ENCODE results near the gene ZBTB3.
A peak's percentile ranks its signal among the peaks of the same experiment; 100 is the strongest.
"Not testable (repeated sequence)": the region's sequence is repeated elsewhere in the genome, so short reads cannot be mapped to it uniquely, and the experiment has no call there.

ZBTB3 gene

DNA sequence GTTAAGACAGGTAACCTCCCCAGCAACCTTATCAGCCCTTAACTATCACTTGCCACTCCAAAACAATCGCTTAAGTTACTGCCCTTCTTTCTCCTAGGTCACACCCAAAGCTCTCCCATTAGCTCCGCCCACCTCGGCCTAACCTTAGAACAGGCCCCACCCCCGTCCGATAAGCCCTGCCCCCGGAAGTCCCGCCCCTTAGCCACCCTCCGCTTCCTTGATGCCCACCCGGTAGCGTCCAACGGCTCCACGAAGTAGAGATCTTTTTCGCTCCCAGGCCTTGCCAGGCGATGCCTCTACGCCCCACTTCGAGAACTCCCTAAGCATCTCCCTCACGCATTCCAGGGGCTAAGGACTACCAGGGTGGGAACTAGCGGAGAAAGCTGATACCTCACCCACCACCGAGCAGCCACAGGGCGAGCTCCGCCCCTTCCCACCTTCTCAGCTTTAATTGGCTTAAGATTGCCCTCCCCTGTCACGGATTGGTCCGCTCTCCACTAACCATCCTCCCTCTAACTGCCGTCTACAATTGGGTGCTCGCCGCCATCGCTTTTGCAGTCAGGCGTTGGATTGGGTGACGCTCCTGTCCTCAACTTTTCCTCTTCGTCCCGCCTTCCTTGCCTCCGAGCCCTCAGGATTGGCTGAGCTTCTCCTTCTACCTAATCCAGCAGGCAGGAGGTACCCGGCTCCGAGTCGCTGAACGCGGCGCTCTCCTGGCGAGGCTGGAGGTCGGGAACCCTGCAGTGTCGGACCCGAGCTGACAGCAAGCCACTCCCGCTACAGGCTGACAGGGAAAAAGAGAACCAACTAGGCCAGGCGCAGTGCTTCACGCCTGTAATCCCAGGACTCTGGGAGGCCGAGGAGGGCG, at the start of gene ZBTB3:
Gene ZBTB3 (minus strand): TSS at position 425 of the 868 bp plus-strand sequence. CDS start 496 bp downstream, outside the sequence.
- peak; percentile 94 to 100 (median 98) for DNase-seq

DNA sequence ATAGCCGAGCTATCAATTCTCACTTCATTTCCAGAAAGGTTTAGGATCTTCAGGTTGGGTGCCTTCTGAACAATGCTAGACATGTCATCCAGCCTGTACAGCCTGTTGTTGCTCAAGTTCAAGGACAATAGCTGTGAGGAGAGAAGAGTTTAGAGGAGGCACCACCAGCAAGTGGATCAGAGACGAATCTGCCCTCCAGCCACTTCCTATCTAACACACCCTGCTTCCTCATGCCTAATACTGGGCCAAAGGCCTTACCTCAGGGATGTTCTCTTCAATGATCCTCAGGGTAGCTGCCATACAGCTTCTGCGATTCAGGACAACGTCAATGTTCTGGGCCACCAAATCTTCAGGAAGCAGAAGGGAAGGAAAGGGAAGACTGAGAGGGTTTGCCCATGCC, 47.1 kb upstream of the ZBTB3 start:
- no peak for DNase-seq

DNA sequence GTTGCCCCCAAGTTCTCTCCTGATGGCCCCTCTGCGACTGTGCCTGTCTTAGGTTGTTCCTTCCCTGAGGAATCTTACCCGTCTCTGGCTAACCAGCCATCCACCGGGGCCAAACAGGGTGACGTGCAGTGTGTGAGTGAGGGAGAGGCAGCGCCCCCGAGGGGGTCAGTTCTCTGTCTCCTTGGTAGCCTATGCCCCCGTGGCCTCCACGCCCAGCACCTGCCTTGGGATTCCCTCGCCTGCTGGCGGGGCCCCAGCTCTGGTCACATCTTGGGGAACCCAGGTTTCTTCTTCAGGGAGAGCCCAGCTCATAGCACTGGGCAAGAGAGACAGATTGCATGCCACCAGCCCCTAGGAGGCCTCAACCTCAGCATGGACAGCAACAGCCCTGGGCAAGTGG, 45.5 kb upstream of the ZBTB3 start:
- no peak for DNase-seq

DNA sequence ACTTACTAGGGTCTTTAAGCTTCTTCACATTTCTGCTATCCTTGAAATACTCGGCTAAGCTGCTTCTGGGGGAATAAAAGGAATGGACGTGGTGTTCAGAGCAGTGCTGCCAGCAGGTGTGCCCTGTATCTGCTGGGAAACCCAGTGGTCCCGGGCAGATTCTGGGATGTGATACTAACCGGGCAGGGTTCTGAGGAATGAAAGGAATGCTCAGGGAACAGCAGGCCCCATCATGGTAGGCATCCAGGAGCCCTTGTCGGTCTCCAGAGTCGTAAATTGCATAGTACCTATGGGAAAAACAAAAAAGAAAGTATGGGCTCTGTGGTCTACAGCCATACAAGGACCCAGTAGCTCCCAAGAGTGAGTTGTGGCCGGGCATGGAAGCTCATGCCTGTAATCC, 42.3 kb upstream of the ZBTB3 start:
- no peak for DNase-seq

DNA sequence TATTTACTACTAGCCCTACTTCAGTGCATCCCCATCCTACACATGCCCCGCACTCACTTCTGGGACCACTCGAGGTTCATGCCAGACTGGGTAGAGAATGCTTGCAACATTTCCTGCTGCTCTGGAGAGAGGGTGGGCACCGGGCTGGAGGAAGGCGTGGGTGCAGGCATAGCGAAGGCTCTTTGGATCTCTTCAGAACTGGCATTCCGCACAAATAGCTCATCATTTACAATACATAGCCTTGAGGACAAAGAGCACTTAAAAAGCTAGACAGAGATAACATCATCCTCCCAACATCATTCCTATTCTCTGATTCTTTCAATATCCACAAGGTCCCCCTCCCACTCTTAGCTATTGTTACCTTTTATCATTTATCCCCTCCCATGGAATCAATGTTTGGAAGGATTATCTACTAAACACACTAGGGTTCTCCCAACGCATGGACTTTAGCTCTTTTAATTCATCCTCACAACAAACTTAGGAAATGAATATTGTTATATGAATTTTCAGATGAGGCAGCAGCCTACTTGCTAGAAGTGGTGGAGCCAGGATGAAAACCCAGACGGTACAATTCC, 40.3 kb upstream of the ZBTB3 start:
- DNase-seq: no peak

DNA sequence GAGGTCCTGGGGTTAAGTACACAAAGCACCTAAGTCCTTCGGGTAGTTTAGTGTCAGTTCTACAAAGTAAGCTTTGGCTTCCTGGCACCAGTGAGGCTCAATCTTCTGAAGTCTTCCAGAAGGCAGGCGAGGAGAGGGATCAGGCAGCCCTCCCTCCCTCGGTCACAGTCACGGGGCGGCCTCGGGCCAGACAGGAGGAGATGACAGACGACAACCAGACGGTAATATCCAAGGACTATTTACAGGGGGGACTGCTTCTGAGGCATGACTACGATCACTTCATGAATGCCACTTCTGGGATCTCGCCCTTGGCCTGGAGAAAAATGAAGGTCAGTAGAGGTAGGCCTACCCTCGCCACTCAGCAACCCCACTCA, 38.2 kb upstream of the ZBTB3 start:
- peak in 3 of 6 experiments; percentile 36 to 43 (median 41) for DNase-seq

DNA sequence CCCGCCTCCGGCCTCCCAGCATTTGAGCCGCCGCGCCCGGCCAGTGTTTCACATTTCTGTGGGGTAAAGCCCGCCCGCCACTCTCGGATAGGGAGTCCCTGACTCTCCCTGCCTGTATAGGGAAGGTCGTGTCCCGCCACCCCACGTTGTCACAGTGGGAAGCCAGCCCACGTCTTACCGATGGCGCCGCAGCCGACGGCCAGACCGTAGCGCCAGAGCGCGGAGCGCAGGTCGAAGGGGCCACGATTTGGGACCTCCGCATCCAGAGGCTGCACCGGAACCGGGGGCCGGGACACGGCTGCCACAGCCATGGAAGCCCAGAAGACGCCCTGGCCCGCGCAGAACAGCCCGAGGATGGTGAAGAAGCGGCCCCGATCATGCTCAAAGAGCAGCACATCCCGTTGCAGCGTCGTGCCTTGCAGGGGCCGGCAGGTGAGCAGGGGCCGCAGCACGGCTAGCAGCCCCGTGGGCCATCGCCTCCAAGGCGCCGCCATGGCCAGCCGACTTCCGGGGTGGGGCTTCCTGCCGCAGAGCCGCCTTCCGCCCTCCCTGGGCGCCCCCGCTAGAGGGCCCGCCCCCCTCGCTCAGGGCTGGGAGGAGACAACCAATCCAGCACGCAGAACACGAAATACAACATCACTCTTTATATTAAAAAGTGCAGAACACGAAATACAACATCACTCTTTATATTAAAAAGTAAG, 37.7 kb upstream of the ZBTB3 start, which contains the start of gene TMEM223:
Gene TMEM223 (minus strand): TSS at position 506 of the 701 bp plus-strand sequence. CDS start 12 bp downstream, at position 494.
- DNase-seq: peak; percentile 76 to 88 (median 82)

DNA sequence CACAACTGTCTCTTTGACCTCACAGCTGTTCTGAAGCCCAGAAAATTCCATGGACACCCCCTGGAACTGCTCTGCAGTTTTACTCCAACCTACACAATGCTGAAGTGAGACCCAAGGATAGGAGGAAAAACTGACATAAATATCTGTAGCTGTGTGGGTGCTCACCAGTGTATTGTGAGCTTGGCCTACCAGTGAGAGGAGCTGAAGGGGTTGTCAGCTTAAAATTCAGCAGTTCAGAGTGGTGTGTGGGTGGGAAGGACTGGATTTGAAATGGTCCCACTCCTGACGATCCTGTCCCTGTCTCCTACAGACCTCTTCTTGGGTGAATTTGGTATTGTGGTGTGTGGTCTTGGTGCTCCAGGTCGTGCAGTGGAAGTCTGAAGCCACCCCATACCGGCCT, 35.6 kb upstream of the ZBTB3 start:
- DNase-seq: no peak

DNA sequence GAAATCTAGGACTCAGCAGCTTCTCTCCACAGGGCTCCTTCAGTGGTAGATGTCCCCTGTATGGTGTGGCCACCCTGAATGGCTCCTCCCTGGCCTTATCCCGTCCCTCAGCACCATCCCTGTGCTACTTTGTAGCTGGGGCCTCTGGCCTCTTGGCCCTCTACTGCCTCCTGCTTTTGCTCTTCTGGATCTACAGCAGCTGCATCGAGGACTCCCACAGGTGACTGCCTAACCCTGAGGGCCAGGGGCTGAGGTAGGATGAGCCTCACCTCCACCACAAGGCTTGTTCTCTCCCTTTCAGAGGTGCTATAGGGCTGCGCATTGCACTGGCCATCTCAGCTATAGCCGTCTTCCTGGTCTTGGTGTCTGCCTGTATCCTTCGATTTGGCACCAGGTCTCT, 35.0 kb upstream of the ZBTB3 start:
- DNase-seq: no peak

DNA sequence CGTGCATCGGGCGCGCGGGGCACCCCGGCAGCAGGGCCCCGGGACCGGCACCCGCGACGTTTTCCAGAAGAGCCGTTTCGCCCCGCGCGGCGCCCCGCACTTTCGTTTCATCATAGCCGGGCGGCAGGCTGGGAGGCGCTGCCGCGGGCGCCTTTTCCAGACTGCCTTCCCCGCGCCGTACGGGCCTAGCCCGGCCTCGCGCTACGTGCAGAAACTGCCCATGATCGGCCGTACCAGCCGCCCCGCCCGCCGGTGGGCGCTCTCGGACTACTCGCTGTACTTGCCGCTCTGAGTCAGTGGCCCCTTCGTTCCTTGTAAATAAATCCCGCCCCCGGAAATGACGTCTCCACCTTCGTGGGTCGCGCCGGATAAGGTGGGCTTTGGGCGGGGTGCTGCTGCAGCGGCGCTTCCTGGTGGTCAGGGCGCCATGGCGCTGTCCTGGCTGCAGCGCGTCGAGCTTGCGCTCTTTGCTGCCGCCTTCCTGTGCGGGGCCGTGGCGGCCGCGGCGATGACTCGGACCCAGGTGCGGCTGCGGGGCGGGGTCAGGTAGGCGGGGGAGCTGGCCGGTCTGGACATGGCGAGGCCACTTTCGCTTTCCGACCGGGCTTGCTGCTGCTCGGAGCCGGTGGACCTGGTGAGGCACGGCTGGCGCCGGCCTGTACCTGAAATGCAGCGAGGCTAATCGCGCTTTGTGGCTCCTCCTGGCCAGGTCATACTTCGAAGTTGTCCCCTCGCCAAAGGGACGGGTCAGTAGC, 33.2 kb upstream of the ZBTB3 start, which contains the start of gene TMEM179B:
Gene TMEM179B (plus strand): TSS at position 398 of the 755 bp plus-strand sequence. CDS start 30 bp downstream, at position 428.
- DNase-seq: peak; percentile 88 to 96 (median 94)

DNA sequence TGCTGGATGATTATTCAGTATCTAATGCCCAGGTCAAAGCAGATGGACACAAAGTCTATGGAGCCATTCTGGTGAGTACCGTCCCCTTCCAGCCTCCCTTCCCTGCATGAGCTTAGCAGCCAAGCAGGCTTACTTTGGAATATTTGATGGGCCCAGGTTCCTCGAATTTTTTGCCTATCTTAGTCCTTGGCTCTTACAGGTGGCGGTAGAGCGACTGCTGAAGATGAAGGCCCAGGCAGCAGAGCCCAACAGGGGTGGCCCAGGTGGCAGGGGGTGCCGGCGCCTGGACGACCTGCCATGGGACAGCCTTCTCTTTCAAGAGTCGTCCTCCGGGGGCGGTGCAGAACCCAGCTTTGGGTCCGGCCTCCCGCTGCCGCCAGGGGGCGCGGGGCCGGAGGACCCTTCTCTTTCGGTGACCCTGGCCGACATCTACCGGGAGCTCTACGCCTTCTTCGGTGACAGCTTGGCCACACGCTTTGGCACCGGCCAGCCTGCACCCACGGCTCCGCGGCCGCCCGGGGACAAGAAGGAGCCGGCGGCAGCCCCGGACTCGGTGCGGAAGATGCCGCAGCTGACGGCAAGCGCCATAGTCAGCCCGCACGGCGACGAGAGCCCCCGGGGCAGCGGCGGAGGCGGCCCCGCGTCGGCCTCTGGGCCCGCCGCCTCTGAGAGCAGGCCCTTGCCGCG, 32.5 kb upstream of the ZBTB3 start:
- peak; percentile 65 to 88 (median 76) for DNase-seq

DNA sequence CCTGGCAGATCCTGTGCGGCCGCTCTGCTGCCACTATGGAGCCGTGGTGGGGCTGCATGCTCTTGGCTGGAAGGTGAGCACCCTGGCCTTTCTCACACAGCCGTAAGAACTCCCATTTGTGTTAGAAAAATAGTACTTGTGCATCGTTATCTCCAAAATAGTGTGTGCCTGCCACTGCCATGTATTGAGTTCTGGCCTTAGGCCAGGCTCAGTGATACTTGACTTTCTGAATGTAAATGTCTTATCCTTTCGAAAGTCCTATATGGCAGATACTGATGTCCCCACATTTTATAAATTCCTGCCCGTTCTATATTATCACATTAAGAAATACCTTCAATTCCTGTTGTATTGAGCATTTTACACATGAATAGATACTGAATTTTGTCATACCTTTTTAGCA, 28.8 kb upstream of the ZBTB3 start:
- DNase-seq: no peak

DNA sequence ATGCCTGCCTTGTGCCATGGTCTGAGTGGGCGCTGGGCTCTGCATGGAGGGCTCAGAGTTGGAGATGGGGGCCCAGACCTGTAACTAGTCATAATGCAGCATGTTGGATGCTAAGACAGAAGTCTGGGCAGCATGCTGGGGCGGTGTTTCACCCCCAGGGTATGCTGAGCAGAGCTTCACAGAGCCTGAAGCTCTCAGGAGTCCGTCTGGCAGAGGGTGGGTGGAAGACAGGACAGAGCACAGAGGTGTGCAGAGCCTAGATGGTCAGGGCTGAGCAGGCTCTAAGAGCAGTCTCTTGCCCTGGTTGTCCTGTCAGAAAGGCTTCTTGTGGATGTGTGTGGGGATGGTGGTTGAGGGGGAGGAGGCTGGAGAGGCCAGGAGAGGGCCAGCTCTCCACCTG, 24.5 kb upstream of the ZBTB3 start:
- DNase-seq: no peak

DNA sequence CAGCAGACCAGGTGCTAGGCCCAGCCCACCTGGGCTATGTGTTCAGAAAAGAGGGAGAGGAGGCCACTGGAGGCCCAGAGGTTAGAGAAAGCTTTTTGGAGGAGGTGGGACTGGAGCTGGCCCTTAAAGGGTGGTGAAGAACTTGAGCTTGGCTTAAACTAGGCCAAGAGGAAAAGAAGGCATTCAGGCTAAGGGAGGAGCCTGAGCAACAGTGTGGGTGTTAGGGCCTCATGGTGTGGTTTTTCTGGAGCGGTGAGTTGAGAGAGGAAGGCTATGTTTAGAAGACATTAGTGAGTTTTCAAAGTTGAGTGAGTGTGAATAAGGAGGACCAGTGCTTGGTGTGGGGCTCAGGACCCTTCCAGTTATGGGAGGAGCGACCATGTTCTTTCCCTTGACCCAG, 23.4 kb upstream of the ZBTB3 start:
- no peak for DNase-seq

DNA sequence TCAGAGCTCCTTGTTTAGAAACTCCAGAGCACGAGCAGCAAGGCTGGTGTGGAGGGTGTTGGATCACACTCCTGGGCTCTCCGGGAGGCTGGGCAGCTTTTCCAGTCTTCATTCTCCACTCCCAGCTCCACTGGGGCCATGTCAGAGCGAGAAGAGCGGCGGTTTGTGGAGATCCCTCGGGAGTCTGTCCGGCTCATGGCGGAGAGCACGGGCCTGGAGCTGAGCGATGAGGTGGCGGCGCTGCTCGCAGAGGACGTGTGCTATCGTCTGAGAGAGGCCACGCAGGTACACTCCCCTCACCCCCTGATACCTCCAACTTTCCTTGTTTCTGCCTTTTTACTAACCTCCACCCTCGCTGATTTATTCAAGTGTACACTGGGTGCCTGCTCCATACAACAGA, 21.7 kb upstream of the ZBTB3 start:
- DNase-seq: no peak

DNA sequence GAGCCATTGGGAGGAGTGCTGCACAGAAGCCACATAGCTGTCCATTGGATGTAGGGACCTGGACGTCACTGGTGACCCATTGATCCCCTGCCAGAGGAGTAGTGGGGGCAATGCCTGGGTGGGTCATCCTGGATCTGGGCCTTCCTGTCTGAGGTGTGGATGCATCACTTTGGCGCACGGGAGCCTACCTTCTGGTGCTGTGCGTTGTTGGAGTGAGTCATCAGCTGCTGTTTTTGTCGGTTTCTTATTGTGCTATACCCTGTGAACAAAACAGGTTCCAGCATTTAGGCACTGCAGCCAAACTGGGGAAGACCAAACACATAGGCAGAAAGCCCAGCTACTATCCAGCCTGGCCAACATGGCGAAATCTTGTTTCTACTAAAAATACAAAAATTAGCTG, 20.4 kb upstream of the ZBTB3 start:
- DNase-seq: no peak

DNA sequence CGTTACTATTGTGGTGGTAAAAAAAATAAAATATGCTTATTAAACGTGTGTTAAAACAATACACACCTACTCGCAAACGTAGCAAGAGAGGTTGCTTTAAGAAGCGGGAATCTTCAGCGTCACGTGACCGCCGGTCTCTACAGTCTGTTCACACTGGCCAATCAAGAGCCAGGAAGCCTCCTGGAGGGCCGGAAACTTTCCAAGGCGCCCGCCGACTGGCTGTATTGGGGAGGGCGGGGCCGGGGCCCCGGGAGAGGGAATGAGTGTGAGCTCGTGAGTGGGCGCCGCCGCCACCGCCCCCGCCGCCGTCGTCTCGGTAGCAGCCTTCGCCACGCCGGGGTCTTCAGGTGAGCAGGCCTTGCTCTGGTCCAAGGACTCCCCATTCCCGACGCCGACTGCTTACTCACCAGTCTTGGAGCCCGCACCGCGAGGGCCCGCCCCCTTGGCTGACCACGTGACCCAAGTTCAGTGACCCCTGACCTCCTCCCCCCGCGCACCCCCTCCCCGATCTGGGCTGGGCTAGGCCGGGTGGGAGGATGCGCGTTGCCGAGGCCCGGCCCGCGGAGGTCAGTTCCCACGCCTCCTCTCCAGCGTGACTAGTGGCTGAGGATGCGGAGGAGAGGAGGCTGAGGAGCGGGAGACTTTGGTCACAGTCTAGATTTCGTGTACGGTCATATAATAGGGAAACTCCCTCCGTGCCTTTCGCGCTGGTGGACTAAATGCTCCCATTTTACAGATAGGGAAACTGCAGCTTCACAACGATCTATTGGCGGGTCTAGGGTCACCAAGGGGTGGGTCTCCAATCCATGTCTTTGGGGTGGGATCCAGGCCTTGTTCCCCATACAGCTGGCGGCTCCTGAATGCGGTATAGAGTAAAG, 17.4 kb upstream of the ZBTB3 start, which contains the start of gene TAF6L:
Gene TAF6L (plus strand): TSS at position 253 of the 878 bp plus-strand sequence. CDS start 4,388 bp downstream, outside the sequence.
- DNase-seq: peak; percentile 81 to 92 (median 84)

DNA sequence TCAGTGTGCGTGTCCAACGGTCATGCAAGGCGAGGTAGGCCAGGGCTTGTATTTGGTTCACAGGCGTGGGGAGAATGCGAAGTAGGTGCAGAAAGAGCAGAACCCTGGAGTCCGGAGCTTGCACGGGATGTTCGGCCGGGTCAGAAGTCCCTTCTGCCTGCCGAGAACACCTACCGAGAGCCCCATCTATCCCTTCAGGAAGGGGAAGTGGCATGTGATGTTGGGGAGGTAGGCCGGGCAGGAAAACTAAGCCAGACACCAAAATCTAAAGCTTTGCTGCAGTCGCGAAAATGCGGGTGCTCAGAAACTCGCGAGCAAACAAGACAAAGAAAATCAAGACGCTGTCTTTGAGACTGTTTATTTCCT, 16.8 kb upstream of the ZBTB3 start:
- peak in 1 of 6 experiments; percentile 42 for DNase-seq

DNA sequence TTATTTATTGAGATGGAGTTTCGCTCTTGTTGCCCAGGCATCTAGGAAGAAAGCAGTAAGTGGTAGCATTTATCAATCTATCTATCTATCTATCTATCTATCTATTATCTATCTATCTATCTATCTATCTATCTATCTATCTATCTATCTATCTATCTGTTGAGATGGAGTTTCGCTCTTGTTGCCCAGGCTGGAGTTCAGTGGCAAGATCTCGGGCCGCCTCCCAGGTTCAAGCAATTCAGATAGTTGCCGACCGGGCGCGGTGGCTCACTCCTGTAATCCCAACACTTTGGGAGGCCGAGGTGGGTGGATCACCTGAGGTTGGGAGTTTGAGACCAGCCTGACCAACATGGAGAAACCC, 6.9 kb upstream of the ZBTB3 start:
- DNase-seq: not testable (repeated sequence)

DNA sequence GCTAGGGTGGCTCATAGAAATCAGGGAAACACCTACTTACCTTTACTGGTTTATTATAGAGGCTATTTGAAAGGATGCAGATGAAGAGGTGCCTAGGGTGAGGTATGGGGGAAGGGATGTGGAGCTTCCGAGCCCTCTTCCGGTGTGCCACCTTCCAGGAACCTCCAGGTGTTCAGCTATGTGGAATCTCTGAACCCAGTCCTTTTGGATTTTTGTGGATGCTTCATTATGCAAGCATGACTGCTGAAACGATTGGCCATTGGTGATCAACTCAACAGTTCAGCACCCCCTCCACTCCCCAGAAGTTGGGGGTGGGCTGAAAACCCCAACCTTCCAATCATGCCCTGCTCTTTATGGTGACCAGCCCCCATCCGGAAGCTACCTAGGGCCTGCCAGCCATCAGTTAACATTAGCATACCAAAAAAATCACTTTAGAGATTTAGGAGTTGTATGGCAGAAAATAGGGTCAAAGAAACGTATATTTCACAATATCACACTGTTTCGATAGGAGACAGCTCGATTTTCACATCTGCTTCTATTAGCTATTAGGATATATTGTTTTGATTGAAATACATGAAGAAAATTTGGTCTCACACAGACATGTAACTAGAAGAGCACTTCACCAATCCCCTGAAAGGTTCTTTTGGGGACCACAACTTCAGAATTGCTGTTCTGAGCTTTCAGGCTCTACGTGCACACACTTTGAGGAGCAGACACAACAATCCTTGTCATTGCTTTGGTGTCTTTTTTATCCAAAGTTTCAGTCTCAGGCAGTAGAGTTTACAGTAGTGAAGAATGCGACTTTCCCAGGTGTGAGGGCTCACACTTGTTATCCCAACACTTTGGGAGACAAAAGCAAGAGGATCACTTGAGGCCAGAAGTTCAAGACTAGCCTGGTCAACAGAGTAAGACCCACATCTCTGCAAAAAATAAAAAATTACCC, 4.2 kb upstream of the ZBTB3 start:
- DNase-seq: no peak

Data from stimulated activated naive CD4-positive, alpha-beta T cell (primary cell).